ENCODE results near the gene BAD.
"Not testable (repeated sequence)": the region's sequence is repeated elsewhere in the genome, so short reads cannot be mapped to it uniquely, and the experiment has no call there.

Gene BAD

DNA sequence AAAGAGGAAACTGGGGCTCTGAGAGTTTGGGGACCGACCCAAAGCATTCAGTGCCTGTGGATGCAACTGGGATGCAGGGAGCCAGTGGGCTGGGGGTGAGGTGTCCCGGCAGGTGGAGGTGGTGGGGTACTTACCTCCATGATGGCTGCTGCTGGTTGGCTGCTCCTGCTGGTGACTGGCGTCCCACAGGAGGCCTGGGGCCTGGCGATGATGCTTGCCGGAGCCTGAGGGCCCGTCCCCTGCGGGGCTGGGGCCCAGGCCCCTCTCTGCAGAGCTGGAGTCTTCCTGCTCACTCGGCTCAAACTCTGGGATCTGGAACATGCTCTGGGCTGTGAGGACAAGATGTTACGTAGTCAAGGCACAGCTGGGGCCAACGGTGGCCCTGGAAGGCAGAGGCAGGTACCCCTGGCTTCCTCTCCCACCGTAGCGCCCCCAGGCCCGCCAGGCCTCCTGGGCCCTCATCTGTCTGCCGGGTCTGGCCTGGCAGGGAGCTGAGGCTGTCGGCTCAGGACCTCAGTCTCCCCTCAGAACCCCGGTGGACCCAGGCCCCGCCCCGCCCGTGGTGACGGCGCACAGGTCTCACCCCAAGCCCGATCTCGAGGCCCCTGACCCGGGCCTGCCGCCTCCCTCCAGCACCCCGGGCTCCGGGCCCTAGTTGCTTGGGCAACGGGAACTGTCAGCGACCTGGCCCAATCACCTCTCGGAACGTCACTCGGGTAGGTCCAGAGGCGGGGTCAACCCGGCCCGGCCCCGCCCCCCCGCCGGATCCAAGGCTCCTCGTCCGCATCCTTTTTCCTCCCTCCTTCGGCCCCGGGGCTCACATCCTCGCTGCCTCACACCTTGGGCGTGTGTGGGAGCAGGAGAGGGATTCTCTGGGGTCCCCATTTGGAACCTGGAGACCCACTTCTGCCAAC is at the start of gene BAD:
Gene BAD (minus strand): TSS at position 618 of the 914 bp plus-strand sequence. CDS start 297 bp downstream, at position 321.
- peak; percentile 96 for DNase-seq

DNA sequence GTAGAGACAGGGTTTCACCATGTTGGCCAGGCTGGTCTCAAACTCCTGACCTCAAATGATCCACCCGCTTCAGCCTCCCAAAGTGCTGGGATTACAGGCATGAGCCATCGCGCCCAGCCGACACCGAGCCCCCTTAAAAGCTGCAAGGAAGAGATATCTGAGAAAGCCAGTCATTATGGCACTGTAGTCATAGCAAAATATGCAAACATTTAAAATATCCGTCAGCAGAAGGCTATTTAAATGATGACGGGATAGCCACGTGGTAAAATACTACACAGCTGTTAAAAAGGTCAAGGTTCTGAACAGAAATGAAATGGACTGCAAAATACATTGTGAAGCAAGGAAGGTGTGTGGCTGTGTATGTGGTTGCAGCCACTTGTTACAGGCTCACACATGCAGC is 49.1 kb upstream of the BAD start:
- no peak for DNase-seq

DNA sequence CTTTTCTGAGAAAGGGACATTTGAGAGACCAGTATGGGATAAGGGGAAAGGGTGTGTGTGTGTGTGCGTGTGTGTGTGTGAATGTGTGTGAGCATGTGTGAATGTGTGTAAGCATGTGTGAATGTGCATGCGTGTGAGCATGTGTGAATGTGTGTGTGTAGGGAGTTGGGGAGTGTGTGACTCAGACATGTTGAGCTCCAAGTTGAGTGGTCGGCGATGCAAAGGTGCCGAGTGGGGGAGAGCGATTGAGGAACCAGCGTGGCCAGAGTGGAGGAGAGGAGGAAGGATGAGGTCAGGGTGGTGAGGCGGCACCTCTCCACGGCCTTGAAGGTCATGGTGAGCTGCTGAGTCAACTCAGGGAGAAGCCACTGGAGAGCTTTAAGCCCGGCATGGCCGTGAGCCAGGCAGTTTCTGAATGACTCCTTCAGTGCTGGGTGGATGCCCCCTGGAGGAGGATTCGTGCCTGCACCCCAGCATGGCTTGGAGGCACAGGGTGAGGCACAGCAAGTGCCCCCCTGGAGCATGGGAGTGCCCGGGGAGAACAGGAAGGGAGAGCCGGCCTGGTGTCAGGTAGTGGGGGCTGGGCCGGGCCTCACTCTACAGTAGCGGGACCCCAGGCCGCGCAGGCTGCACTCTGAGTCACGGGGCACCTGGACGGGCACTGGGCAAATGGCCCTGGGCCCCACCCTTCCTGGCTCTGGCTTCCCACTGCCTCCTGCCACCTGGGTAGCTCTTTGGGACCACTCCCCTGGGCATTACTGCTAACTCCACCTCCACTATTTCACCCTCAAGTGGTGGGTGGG is 47.3 kb upstream of the BAD start:
- peak; percentile 73 for DNase-seq

DNA sequence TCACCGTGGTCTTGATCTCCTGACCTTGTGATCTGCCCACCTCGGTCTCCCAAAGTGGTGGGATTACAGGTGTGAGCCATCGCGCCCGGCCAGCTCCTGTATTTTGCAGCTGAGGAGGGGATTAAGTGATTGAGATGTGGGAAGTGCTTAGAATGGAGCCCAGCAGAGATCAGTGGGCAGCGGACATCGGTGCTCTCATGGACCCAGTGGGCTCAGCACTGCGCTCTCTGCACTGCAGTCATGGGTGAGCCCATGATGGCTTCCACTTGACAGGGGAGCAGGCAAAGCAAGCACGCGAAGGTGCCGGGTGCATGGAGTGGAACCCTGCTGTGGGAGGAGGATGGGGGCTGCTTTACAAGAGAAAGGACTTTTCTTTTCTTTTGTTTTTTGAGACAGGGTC is 46.4 kb upstream of the BAD start:
- no peak for DNase-seq

DNA sequence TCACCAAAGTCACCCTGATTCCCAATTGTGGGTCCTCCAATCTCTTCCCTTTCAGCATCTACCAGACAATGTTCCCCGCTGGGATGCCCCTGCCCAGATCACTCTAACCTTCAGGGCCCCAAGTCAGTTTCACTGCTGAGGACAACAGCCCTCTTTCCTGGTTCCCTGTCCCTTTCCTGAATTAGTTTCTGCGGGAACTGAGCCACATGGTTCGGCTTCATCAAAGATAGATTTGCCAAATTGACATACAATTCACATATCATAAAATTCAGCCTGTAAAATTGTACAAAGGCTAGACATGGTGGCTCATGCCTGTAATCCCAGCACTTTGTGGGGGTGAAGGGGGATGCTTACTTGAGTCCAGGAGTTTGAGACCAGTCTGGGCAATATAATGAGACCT is 43.5 kb upstream of the BAD start:
- no peak for DNase-seq

DNA sequence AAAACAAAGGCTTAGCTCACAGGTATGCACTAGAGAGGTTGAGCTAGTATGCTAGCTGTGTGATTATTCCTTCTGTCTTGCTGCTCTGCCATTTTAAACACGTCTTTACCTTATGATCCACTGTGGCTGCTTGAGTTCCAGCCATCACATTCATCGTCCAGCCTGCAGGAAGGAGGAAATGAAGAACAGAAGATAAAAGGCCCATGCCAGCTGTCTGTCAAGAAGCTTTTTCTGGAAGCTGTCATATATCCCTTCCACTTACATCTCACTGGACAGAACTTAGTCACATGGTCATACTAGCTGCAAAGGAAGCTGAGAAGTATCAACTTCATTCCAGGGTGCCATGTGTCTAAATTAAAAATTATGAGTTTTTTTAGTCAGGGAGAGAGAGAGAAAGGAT is 42.9 kb upstream of the BAD start:
- DNase-seq: no peak

DNA sequence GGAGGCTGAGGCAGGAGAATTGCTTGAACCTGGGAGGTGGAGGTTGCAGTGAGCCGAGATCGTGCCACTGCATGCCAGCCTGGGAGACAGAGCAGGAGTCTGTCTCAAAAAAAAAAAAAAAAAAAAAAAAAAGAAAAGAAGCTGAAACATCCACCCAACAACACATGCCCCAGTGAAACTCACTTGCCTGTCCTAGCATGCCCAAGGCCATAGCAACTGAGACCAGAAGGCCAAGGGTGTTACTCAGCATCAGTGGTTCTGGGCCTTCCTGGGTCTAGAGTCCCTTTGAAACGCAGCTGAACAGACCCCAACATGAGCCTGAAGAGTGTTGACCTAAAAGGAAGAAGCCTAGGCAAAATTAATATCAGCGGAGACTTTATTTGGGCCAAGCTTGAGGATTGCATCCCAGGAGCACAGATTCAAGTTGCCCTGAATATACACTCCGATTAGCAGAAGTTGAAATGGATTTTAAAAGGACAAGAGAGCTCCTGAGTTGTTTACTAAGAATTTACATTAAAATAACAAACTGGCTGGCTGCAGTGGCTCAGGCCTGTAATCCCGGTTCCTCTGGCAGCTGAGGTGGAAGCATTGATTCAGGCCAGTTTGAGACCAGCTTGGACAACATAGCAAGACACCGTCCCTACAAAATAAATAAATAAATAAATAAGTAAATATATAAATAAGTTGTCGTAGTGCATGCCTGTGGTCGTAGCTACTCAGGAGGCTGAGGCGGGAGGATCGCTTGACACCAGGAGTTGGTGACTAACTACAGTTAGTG is 40.4 kb upstream of the BAD start:
- no peak for DNase-seq

DNA sequence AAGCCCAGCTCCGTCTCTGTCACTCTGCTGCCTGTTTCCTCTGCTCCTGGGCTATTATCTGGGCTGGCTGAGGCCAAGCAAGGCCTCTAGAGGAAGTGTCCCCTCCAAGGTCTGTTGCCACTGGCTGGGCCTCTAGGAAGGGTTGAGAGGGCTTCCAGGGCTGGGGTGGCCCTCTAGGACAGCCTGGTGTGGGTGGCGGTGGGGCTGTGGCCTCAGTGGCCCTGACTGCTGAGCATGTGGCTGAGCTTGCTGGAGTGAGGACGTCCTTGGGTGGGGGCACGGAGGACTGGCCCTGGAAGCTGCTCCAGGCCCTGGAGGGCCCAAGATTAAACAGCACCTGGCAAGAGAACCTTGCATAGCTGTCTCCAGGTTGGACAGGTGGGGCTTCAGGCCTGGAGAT is 39.5 kb upstream of the BAD start:
- DNase-seq: not testable (repeated sequence)

DNA sequence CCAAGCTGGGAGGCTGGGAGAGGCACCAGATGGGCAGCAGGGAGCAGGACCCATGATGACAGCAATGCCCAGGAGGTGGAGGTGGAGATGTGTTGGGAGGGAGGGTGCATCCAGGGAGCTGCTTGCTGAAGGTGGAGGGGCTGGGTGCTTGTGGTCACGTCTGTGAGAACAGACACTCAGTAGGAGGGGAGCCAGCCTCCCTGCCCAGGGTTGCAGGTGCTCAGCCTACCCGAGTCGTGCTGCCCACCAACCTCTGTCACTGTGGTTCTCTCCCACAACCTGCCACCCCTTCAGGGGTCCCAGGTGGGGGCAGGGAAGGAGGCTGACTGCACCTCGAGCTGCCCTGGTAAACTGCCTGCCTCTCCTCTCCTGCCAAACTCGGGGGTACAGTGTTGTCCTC is 38.9 kb upstream of the BAD start:
- no peak for DNase-seq

DNA sequence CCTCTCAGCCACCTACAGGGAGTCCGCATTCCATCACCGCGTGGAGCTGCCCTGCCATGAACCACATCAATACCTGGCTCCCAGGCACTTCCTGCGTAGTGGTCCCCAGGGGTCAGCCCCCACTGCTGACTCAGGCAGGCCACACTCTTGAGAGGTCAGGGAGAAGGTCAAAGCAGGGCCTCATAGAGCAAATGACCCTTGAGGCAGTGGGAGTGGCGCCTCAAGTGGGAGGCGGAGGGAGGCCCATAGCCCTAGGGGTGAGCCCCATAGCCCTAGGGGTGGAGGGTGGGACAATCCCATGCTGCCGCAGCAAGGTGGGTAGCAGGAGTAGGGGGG is 38.4 kb upstream of the BAD start:
- no peak for DNase-seq

DNA sequence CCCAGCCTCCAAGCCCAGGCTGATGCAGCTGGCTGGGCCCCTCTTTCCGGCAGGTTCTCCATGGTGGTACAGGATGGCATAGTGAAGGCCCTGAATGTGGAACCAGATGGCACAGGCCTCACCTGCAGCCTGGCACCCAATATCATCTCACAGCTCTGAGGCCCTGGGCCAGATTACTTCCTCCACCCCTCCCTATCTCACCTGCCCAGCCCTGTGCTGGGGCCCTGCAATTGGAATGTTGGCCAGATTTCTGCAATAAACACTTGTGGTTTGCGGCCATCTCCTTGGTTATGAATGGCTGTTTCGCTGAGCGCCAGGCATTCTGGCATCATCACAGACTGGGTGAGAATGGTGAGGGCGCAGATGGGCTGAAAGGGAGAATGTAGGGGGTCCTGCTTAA is 37.1 kb upstream of the BAD start:
- DNase-seq: no peak

DNA sequence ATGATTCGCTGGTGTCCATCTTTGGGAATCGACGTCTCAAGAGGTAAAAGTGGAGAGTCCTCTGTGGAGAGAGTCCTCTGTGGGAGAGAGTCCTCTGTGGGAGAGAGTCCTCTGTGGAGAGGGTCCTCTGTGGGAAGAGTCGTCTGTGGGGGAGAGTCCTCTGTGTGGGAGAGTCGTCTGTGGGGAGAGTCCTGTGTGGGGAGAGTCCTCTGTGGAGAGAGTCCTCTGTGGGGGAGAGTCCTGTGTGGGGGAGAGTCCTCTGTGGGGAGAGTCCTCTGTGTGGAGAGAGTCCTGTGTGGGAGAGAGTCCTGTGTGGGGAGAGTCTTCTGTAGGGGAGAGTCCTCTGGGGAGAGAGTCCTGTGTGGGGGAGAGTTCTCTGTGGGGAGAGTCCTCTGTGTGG is 36.6 kb upstream of the BAD start:
- DNase-seq: no peak

DNA sequence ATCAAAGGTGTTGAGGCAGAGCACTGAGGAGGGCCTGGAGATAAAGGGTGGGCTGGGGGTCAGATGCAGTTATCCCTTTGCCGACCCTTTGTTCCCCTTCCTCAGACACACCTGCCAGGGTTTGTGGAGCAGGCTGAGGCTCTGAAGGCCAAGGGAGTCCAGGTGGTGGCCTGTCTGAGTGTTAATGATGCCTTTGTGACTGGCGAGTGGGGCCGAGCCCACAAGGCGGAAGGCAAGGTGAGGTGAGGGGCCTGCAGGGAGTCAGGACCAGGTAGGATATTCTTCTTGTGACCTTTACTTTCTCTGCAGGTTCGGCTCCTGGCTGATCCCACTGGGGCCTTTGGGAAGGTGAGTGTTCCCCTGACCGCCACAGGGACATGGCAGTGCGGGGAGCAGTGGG is 36.1 kb upstream of the BAD start:
- no peak for DNase-seq

DNA sequence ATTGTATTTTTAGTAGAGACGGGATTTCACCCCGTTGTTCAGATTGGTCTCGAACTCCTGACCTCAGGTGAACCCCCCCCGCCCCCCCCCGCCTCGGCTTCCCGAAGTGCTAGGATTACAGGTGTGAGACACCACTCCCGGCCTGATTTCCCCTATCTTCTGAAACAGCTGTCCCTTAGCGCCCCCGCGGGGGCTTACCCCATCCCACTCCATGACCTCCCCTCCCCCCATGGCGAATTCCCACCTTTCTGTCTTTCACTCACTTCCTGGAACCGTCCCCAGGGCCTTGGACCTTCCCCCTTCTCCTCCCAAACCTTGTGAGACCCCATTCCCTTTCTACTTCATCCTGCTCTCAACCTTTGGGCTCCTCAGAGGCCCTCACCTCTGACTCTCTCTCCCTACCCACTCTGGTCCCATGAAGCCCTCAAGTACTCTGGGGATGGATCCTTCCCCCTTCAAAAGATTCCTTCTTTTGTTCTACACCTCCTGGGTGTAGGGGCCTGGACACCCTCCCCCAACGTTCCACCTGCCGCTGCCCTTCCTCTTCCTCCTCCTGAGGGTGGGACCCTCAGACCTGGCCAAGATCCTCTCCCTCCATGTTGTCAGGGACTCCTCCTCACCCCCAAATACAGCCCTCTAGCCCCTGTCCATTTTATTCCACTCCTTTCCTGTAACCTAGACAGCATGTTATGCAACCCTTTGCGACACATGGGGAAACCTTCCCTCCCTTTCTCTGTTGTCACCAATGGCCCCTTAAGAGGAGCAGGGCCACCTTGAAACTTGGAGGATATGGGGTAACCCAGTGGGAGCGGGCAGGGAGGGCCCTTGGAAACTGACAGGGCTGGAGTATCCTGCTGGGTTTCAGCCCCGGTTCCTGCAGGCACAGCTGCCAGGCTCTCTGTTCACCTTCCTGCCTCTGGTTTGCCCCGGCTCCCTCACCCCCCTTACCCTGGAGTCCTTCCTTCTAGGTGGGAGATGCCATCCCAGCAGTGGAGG is 34.6 kb upstream of the BAD start:
- no peak for DNase-seq

DNA sequence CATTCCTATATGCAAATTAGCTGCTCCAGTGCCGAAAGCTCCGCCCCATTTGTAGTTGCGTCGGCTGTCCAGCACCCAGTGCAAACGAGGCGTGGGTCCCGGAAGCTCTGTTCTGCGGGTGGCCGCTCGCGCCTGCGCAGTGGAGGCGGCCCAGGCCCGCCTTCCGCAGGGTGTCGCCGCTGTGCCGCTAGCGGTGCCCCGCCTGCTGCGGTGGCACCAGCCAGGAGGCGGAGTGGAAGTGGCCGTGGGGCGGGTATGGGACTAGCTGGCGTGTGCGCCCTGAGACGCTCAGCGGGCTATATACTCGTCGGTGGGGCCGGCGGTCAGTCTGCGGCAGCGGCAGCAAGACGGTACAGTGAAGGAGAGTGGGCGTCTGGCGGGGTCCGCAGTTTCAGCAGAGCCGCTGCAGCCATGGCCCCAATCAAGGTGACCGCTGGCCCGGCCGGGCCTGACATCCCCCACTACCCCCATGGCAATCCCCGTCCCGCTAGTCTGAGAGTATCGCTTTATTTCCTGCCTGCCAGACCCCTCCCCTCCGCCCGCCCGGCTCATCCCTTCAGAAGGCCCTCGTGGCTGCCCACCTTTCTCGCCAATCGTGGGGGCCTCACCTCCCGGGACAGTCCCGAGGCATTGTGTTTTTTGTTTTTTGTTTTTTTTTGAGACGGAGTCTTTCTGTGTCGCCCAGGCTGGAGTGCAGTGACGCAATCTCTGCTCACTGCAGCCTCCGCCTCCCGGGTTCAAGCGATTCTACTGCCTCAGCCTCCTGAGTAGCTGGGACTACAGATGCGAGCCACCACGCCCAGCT is 33.7 kb upstream of the BAD start, which contains the start of gene PRDX5:
Gene PRDX5 (plus strand): TSS at position 161 of the 805 bp plus-strand sequence. CDS start 95 bp downstream, at position 256.
- peak; percentile 97 for DNase-seq

DNA sequence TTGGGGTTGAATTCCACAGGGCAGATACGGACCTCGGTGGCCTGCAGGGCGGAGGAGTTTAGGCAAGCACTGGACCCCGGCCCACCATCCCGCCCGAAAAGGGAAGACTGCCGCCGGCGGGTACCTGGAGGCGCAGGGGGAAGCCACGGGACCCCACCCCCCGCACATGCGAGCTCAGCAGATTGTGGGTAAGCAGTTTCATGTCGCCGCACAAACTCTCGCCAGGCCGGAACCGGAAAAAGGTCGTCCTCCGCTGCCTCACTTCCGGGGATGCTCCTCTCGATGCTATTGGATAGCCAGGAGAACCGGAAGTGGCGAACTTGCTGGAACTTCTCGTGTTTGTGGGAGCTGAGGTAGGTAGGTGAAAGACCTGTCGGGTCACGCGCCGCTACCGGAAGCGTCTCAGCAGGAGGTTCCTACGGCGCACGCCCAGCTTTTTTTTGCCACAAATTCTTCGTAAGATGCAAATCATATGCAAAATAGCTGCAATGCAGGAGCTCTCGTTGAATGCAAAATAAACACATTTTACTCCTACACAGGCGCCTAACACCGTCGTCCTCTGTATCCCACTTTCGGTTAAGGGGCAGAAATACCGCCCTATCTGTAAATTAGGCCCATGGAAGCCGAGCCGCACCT is 33.0 kb upstream of the BAD start, which contains the start of gene TRMT112:
Gene TRMT112 (minus strand): TSS at position 235 of the 636 bp plus-strand sequence. CDS start 33 bp downstream, at position 202.
- DNase-seq: peak; percentile 99

DNA sequence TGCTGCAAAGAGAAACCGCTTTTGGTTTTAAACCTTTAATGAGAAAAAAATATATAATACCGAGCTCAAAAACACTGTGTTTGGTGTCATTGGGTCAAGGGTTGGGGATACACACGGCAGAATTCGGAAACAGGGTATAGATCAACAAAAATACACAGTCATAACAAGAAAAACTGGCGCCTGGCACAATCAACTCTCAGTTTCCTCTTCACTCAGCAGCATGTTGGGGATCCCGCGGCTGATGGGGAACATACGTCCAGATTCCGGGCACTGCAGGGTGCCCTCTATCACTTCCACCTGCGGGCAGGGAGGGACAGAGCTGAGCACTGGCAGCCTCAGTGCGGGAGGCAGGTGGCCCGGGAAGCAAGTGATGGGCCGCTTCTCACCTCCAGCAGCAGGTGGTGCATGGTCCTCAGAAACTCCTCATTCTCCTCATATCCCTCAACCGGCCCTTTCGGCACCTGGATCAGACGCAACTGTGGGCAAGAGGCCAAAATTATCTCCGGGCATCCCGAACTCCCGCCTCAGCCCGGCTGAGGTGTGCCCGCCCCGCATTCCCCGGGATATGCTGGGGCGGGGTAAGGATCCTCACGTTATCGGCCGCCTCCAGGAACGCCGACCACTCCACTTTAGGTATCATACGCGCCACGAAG is 32.3 kb upstream of the BAD start:
- DNase-seq: peak; percentile 54

DNA sequence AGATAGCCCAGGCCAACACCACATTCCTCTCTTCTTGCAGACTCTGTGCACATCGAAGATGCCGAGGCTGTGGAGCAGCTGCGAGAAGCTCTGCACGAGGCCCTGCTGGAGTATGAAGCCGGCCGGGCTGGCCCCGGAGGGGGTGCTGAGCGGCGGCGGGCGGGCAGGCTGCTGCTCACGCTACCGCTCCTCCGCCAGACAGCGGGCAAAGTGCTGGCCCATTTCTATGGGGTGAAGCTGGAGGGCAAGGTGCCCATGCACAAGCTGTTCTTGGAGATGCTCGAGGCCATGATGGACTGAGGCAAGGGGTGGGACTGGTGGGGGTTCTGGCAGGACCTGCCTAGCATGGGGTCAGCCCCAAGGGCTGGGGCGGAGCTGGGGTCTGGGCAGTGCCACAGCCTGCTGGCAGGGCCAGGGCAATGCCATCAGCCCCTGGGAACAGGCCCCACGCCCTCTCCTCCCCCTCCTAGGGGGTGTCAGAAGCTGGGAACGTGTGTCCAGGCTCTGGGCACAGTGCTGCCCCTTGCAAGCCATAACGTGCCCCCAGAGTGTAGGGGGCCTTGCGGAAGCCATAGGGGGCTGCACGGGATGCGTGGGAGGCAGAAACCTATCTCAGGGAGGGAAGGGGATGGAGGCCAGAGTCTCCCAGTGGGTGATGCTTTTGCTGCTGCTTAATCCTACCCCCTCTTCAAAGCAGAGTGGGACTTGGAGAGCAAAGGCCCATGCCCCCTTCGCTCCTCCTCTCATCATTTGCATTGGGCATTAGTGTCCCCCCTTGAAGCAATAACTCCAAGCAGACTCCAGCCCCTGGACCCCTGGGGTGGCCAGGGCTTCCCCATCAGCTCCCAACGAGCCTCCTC is 31.4 kb upstream of the BAD start:
- not testable (repeated sequence) for DNase-seq

Data from NCI-H345 (cell line).